Measurements from ENCODE around the gene TBC1D12. TPM values are rescaled to one million over a fixed set of nuclear protein-coding genes. Genes with fewer than 3 reads are reported as not detected.

The TBC1D12 gene
- total RNA-seq, 1 donor from 2014 or later, result 5.1 TPM

DNA sequence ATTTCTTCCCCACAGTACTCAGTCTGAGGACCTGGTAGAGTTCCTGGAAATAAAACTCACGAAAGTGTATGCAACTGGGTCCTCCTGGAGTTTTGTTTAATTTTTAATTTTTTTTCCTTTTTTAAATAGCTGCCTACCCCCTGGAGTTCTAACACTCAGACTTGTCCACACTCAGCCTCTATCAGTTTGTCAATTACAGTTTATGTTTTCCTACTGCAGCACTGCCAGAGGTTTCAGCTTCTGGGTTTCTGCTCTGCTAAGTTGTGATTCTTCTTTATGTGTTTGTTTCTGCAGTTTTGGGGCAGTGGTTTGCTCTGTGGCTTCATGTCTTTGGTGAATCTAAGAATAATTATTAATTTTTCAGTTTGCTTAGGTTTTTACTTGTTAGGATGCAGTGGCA lies 59.2 kb downstream of the TBC1D12 start:
- H3K4me1 Mint-ChIP-seq (ENCODE audit: low read depth, unreplicated experiment), result no peaks in the 10 kb centered on the region

DNA sequence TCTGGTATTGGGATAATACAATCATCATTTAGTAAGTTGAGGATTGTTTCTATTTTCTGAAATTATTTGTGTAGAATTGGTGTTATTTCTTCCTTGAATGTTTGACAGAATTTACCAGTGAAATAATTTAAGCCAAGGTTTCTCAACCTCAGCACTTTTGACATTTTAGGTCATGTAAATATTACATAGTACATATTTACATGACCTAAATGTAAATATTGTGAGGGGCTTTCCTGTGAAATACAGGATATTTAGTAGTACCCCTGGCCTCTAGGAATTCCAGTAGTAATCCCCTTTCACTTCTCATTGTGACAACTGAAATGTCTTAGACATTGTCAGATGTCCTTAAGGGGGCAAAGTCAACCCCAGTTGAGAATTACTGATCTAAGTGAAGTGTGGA lies 59.8 kb downstream of the TBC1D12 start:
- no peaks in the 10 kb centered on the region for H3K27me3 Mint-ChIP-seq (ENCODE audit: unreplicated experiment)
- H3K9me3 Mint-ChIP-seq (ENCODE audit: unreplicated experiment), result peaks cover 5% of the 10 kb centered on the region
- TF ChIP-seq, protein P1, sequence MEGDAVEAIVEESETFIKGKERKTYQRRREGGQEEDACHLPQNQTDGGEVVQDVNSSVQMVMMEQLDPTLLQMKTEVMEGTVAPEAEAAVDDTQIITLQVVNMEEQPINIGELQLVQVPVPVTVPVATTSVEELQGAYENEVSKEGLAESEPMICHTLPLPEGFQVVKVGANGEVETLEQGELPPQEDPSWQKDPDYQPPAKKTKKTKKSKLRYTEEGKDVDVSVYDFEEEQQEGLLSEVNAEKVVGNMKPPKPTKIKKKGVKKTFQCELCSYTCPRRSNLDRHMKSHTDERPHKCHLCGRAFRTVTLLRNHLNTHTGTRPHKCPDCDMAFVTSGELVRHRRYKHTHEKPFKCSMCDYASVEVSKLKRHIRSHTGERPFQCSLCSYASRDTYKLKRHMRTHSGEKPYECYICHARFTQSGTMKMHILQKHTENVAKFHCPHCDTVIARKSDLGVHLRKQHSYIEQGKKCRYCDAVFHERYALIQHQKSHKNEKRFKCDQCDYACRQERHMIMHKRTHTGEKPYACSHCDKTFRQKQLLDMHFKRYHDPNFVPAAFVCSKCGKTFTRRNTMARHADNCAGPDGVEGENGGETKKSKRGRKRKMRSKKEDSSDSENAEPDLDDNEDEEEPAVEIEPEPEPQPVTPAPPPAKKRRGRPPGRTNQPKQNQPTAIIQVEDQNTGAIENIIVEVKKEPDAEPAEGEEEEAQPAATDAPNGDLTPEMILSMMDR (IDR thresholded peaks at IDR 0.05; ENCODE audit: partially characterized antibody, unreplicated experiment), result no peak
- H3K4me3 Mint-ChIP-seq (ENCODE audit: unreplicated experiment), result no peak overlapping the region
- H3K36me3 Mint-ChIP-seq (ENCODE audit: unreplicated experiment), result peaks cover 5% of the 10 kb centered on the region
- no peaks in the 10 kb centered on the region for H3K4me1 Mint-ChIP-seq (ENCODE audit: low read depth, unreplicated experiment)
- no peak overlapping the region for H3K27ac Mint-ChIP-seq (ENCODE audit: unreplicated experiment)
- DNase-seq, result no peak

More for the DNA sequence above, 59.2 kb downstream of the TBC1D12 start:
- Mint-ChIP-seq H3K9me3 (ENCODE audit: unreplicated experiment) (peaks cover 5% of the 10 kb centered on the region), H3K27ac (ENCODE audit: unreplicated experiment) (no peak overlapping the region), H3K27me3 (ENCODE audit: unreplicated experiment) (no peaks in the 10 kb centered on the region), H3K4me3 (ENCODE audit: unreplicated experiment) (no peak overlapping the region), H3K36me3 (ENCODE audit: unreplicated experiment) (peaks cover 5% of the 10 kb centered on the region)
- DNase-seq, result no peak
- TF ChIP-seq, protein P1 (IDR thresholded peaks at IDR 0.05; ENCODE audit: partially characterized antibody, unreplicated experiment), result no peak

DNA sequence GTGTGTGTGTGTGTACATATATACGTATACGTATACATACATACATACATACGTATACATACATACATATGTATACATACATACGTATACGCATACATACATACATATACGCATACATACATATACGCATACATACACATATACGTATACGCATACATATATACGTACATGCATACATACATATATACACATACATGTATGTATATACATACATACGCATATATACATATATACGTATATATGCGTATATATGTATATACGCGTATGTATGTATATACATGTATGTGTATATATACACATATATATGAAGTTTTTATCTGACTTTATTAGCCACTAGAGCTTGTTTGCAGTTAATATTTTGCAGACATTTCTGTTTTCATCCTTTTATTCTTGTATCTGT lies 63.3 kb downstream of the TBC1D12 start:
- H3K36me3 Mint-ChIP-seq (ENCODE audit: unreplicated experiment), result peaks cover 5% of the 10 kb centered on the region
- DNase-seq, result no peak
- no peaks in the 10 kb centered on the region for H3K27me3 Mint-ChIP-seq (ENCODE audit: unreplicated experiment)
- no peak overlapping the region for H3K4me3 Mint-ChIP-seq (ENCODE audit: unreplicated experiment)
- H3K4me1 Mint-ChIP-seq (ENCODE audit: low read depth, unreplicated experiment), result no peaks in the 10 kb centered on the region
- no peaks in the 10 kb centered on the region for H3K9me3 Mint-ChIP-seq (ENCODE audit: unreplicated experiment)
- TF ChIP-seq, protein P1 (IDR thresholded peaks at IDR 0.05; ENCODE audit: partially characterized antibody, unreplicated experiment), result no peak
- H3K27ac Mint-ChIP-seq (ENCODE audit: unreplicated experiment), result no peak overlapping the region

DNA sequence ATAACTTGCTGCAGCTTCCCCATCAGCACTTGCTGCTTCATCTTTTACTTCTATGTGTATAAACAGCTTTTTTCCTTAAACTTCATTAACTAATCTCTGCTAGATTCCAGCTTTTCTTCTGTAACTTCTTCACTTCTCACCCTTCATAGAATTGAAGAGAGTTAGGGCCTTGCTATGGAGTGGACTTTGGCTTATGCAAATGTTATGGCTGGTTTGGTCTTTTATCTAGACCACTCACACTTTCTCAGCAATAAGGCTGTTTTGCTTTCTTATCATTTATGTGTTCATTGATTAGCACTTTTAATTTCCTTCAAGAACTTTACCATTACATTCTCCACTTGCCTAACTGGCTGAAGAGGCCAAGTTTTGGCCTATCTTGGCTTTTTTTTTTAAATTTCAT lies 79.1 kb downstream of the TBC1D12 start:
- no peaks in the 10 kb centered on the region for H3K4me1 Mint-ChIP-seq (ENCODE audit: low read depth, unreplicated experiment)

DNA sequence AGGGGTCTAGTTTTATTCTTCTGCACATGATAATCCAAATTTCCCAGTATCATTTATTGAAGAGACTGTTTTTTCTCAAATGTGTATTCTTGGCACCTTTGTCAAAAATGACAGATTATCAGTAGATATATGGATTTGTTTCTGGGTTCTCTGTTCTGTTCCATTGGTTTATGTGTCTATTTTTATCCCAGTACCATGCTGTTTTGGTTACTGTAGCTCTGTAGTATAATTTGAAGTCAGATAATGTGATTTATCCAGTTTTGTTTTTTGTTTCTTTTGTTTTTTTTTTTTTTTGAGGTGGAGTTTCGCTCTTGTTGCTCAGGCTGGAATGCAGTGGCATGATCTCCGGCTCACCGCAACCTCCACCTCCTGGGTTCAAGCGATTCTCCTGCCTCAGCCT lies 81.6 kb downstream of the TBC1D12 start:
- H3K27me3 Mint-ChIP-seq (ENCODE audit: unreplicated experiment), result no peaks in the 10 kb centered on the region
- TF ChIP-seq, protein P1 (IDR thresholded peaks at IDR 0.05; ENCODE audit: partially characterized antibody, unreplicated experiment), result no peak
- peaks cover 3% of the 10 kb centered on the region for H3K9me3 Mint-ChIP-seq (ENCODE audit: unreplicated experiment)
- H3K27ac Mint-ChIP-seq (ENCODE audit: unreplicated experiment), result no peak overlapping the region
- no peaks in the 10 kb centered on the region for H3K36me3 Mint-ChIP-seq (ENCODE audit: unreplicated experiment)
- no peaks in the 10 kb centered on the region for H3K4me1 Mint-ChIP-seq (ENCODE audit: low read depth, unreplicated experiment)
- H3K4me3 Mint-ChIP-seq (ENCODE audit: unreplicated experiment), result no peak overlapping the region
- DNase-seq, result no peak

More for the DNA sequence above, 79.1 kb downstream of the TBC1D12 start:
- TF ChIP-seq, protein P1 (IDR thresholded peaks at IDR 0.05; ENCODE audit: partially characterized antibody, unreplicated experiment), result no peak
- Mint-ChIP-seq H3K27me3 (ENCODE audit: unreplicated experiment) (no peaks in the 10 kb centered on the region), H3K9me3 (ENCODE audit: unreplicated experiment) (peaks cover 3% of the 10 kb centered on the region), H3K4me3 (ENCODE audit: unreplicated experiment) (no peak overlapping the region), H3K27ac (ENCODE audit: unreplicated experiment) (no peak overlapping the region), H3K36me3 (ENCODE audit: unreplicated experiment) (no peaks in the 10 kb centered on the region)
- no peak for DNase-seq
